AG08395 (cell line): ENCODE data around the gene CHST13.
A peak's percentile ranks its signal among the peaks of the same experiment; 100 is the strongest.
"Not testable (repeated sequence)": the region's sequence is repeated elsewhere in the genome, so short reads cannot be mapped to it uniquely, and the experiment has no call there.

Experiments
- DNase-seq: peaks from one replicate; pipeline ENCODE4 v3.0.0; 2012; ENCODE audit warnings: mixed read lengths, low spot score

Gene CHST13

GRCh38 chr3:126525853-126526667 is 2.1 kb downstream of the CHST13 start:
- no peak for DNase-seq

- DNase-seq: no peak
Observed at GRCh38 chr3:126526668-126527005, 2.7 kb downstream of the CHST13 start.

- DNase-seq: no peak
Observed at GRCh38 chr3:126527006-126527405, 3.1 kb downstream of the CHST13 start.

GRCh38 chr3:126527455-126528211 is 3.7 kb downstream of the CHST13 start:
- no peak for DNase-seq

- DNase-seq: no peak
Observed at GRCh38 chr3:126528419-126528799, 4.5 kb downstream of the CHST13 start.

DNA sequence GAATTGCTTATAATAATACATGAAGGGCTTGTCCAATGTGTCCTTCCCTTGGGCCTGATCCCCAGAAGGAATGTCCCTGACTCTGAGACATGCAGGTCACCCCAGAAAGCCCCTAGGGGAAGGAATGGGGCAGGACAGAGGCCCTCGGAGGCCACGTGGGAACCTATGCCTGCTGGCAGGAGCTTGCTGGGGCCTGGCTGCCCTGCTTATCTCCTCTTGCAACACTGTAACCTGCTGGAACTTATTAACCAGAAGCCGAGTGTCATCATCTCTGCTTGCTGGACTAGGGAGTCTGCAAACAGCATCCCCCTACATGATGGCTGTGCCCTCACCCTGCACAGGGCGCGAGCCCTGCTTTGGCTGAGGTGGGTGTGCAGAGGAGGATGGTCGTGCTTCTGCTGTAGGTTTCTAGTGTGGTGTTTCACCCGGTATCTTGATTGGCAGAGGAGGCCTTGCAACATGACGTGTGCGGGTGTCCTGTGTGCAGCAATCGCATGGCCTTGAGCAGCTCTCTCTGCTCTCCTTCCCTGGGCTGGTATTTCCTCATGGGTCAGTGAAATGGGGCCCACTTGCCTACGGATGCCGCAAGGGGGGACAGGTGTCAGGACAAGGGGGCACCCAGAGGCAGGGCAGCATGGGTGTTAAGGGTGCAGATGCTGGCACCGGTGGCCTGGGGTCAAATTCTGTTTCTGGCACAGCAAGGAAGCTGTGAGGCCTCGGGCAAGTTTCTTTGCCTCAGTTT is 5.0 kb downstream of the CHST13 start:
- DNase-seq: peak; percentile 28

- no peak for DNase-seq
Observed at GRCh38 chr3:126529585-126530170, 5.7 kb downstream of the CHST13 start.

- DNase-seq: no peak
Observed at GRCh38 chr3:126530171-126531050, 6.5 kb downstream of the CHST13 start.

- DNase-seq: no peak
Observed at GRCh38 chr3:126531051-126531330, 7.0 kb downstream of the CHST13 start.

- no peak for DNase-seq
Observed at GRCh38 chr3:126533506-126533905, 9.6 kb downstream of the CHST13 start.

GRCh38 chr3:126534716-126535115 is 10.8 kb downstream of the CHST13 start:
- DNase-seq: not testable (repeated sequence)

- no peak for DNase-seq
Observed at GRCh38 chr3:126535636-126536035, 11.7 kb downstream of the CHST13 start.

DNA sequence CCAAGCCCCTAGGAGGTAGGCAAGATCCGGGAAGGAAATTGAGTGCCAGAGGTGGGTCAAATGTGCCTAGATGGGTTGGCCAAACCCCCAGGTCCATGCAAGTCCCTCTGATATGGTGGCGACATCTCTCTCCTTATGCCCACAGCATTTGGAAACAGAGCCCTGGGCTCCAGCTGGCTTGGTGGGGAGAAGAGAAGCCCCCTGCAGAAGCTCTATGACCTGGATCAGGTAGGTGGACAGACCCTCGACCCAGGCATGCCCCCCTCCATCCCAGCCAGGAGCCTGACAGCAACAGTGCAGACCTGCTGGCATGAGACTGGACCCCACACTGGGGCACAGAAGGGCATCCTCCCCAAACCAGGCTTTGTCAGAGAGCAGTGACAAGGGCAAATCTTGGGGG is 12.2 kb downstream of the CHST13 start:
- no peak for DNase-seq

DNA sequence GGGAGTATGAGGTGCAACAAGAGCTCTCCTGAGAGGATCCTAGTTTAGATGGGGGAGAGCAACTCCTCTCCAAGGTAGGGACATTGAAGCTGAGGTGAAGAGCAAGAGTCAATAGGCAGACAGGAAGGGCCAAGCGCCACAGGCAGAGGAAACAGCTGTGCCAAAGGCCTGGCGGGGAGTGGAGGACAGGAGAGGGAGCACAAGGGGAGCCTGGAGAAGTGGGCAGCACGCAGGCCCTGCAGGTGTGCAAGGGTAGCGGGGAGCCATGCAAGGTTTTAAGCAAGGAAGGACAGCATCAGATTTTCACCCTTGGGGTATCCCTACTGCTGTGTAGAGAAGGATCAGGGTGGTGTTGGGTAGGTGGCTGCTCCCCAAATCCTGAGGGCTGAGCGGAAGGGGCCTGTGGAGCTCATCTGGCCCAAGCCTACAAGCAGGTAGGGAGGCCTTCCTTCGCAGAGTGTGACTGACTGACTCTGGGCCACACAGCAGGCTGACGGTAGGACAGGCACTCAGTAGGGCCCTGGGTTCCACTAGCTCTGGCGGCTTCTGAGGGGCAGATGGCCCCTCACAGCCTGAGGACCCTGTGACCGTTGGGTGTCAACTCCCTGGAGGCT is 13.3 kb downstream of the CHST13 start:
- no peak for DNase-seq

DNA sequence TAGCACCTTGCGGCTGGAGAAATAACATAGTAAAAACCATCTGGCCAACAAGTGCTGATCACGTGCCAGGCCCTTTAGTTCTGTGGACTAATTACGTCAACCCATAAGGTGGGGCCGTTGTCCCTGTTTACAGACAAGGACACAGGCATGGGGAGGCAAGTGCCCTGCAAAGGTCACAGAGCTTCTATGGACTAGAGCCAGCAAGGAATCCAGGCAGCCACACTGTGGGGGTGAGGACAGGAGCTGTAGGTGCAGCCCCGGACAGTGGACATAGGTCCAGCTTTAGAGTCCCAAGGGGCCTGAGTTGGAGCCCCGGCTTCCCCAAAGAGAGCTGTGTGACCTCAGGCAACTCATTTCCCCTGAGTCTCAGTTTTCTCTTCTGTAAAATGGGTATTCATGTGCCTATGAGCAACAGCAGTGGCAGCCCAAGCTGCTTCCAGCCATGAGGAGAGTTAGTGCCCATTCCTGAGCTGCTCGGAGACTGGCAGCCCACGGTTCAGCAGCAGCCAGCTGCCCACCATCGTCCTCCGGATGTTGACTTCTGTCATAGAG is 13.9 kb downstream of the CHST13 start:
- no peak for DNase-seq

GRCh38 chr3:126538316-126538715 is 14.4 kb downstream of the CHST13 start:
- no peak for DNase-seq

- DNase-seq: no peak
Observed at GRCh38 chr3:126538966-126539365, 15.0 kb downstream of the CHST13 start.

- no peak for DNase-seq
Observed at GRCh38 chr3:126539558-126540250, 15.7 kb downstream of the CHST13 start.

- peak; percentile 94 for DNase-seq
Observed at GRCh38 chr3:126540342-126540849, 16.4 kb downstream of the CHST13 start.
